Endothelial cell (in vitro differentiated cells): ENCODE results near the gene PCNX2. TPM values are rescaled to one million over a fixed set of nuclear protein-coding genes. Genes with fewer than 3 reads are reported as not detected.
A peak's percentile ranks its signal among the peaks of the same experiment; 100 is the strongest.

ENCODE experiments used
- DNase-seq: peaks from one replicate; pipeline ENCODE4 v3.0.0; 2021; ENCODE audit warnings: low spot score
- H3K27ac Mint-ChIP-seq: one replicate; pipeline ENCODE4 v1.8.0; 2021; ENCODE audit warnings: mixed read lengths, inconsistent platforms; ENCODE audit not compliant: unreplicated experiment
- H3K27me3 Mint-ChIP-seq: one replicate; pipeline ENCODE4 v1.8.0; 2021; ENCODE audit warnings: mild to moderate bottlenecking, moderate library complexity, mixed read lengths, inconsistent platforms; ENCODE audit not compliant: unreplicated experiment
- H3K36me3 Mint-ChIP-seq: one replicate; pipeline ENCODE4 v1.8.0; 2021; ENCODE audit warnings: mild to moderate bottlenecking, low read depth, mixed read lengths, inconsistent platforms; ENCODE audit not compliant: unreplicated experiment
- H3K4me1 Mint-ChIP-seq: one replicate; pipeline ENCODE4 v1.8.0; 2021; ENCODE audit warnings: mild to moderate bottlenecking, mixed read lengths, inconsistent platforms; ENCODE audit not compliant: unreplicated experiment
- H3K4me3 Mint-ChIP-seq: one replicate; pipeline ENCODE4 v1.8.0; 2021; ENCODE audit warnings: mild to moderate bottlenecking, mixed read lengths, inconsistent platforms; ENCODE audit not compliant: unreplicated experiment
- H3K9me3 Mint-ChIP-seq: one replicate; pipeline ENCODE4 v1.8.0; 2021; ENCODE audit warnings: mixed read lengths, inconsistent platforms; ENCODE audit not compliant: unreplicated experiment
- CTCF ChIP-seq: fragments of 200-600 bp; sonication (generic); IDR thresholded peaks from one replicate; pipeline ENCODE4 v1.5.0; 2021; ENCODE audit warnings: antibody characterized with exemption; ENCODE audit not compliant: unreplicated experiment
- total RNA-seq: library from RNA; stranded (reverse); fragmentation: NEBNext Ultra II Directional; extraction: Animal tissue kit (Norgen Biotek cat#: 25700); gene quantifications from one replicate; pipeline ENCODE4 v1.2.1, GENCODE V29; 2021; ENCODE audit not compliant: unreplicated experiment

Gene PCNX2
- total RNA-seq, 1 donor from 2014 or later, result 24.0 TPM

GRCh38 chr1:233031521-233031920, 264.0 kb downstream of the PCNX2 start:
- Mint-ChIP-seq H3K27ac (no peak overlapping the region), H3K36me3 (no peaks in the 10 kb centered on the region), H3K4me3 (no peak overlapping the region), H3K9me3 (no peaks in the 10 kb centered on the region), H3K4me1 (peaks cover 4% of the 10 kb centered on the region), H3K27me3 (no peaks in the 10 kb centered on the region)
- no peak for TF ChIP-seq CTCF
- DNase-seq, result no peak

- Mint-ChIP-seq H3K36me3 (peaks cover 4% of the 10 kb centered on the region), H3K4me1 (peaks cover 24% of the 10 kb centered on the region), H3K9me3 (no peaks in the 10 kb centered on the region), H3K27ac (no peak overlapping the region), H3K4me3 (no peak overlapping the region), H3K27me3 (no peaks in the 10 kb centered on the region)
- no peak for TF ChIP-seq CTCF
- DNase-seq, result no peak
Measured at GRCh38 chr1:233027046-233027445, 268.5 kb downstream of the PCNX2 start.

GRCh38 chr1:233025567-233025966, 270.0 kb downstream of the PCNX2 start:
- H3K9me3 Mint-ChIP-seq, result no peaks in the 10 kb centered on the region
- H3K4me3 Mint-ChIP-seq, result no peak overlapping the region
- H3K27ac Mint-ChIP-seq, result no peak overlapping the region
- H3K4me1 Mint-ChIP-seq, result peaks cover 25% of the 10 kb centered on the region
- TF ChIP-seq CTCF, result no peak
- no peaks in the 10 kb centered on the region for H3K27me3 Mint-ChIP-seq
- no peak for DNase-seq
- peaks cover 4% of the 10 kb centered on the region for H3K36me3 Mint-ChIP-seq

- H3K27me3 Mint-ChIP-seq, result no peaks in the 10 kb centered on the region
- H3K4me1 Mint-ChIP-seq, result peaks cover 28% of the 10 kb centered on the region
- DNase-seq, result peak; percentile 75
- peaks cover 4% of the 10 kb centered on the region for H3K36me3 Mint-ChIP-seq
- no peaks in the 10 kb centered on the region for H3K9me3 Mint-ChIP-seq
- no peak overlapping the region for H3K27ac Mint-ChIP-seq
- TF ChIP-seq CTCF, result peak; percentile 45
- H3K4me3 Mint-ChIP-seq, result no peak overlapping the region
Measured at GRCh38 chr1:233025157-233025556, 270.4 kb downstream of the PCNX2 start.

- H3K27ac Mint-ChIP-seq, result no peak overlapping the region
- H3K27me3 Mint-ChIP-seq, result peaks cover 3% of the 10 kb centered on the region
- no peak for DNase-seq
- no peak for TF ChIP-seq CTCF
- no peak overlapping the region for H3K4me3 Mint-ChIP-seq
- peaks cover 9% of the 10 kb centered on the region for H3K36me3 Mint-ChIP-seq
- H3K9me3 Mint-ChIP-seq, result no peaks in the 10 kb centered on the region
- peaks cover 33% of the 10 kb centered on the region for H3K4me1 Mint-ChIP-seq
Measured at GRCh38 chr1:233024199-233024598, 271.3 kb downstream of the PCNX2 start.
